ENCODE results near the gene PLEKHG5. TPM values are rescaled to one million over a fixed set of nuclear protein-coding genes. Genes with fewer than 3 reads are reported as not detected.
A peak's percentile ranks its signal among the peaks of the same experiment; 100 is the strongest.

The PLEKHG5 gene
- total RNA-seq (ENCODE audit: unreplicated experiment), result 109 TPM
- long read RNA-seq, full-length matches to known transcripts, result 3 of 16 reads
- long read RNA-seq, partial matches to known transcripts, result 6 of 16 reads
- long read RNA-seq, other reads (novel, unspliced or antisense), result 7 of 16 reads

- peaks cover 29% of the 10 kb centered on the region for H3K4me1 Mint-ChIP-seq (ENCODE audit: unreplicated experiment)
- peak within 1 kb of the TSS; percentile 85 for H3K4me3 Mint-ChIP-seq (ENCODE audit: unreplicated experiment)
- H3K36me3 Mint-ChIP-seq (ENCODE audit: low read depth, unreplicated experiment), result peaks cover 4% of the 10 kb centered on the region
- H3K27me3 Mint-ChIP-seq (ENCODE audit: unreplicated experiment), result peaks cover 21% of the 10 kb centered on the region
- no peak for DNase-seq (ENCODE audit: low spot score)
- H3K27ac Mint-ChIP-seq (ENCODE audit: unreplicated experiment), result peak within 1 kb of the TSS; percentile 11
- no peak for TF ChIP-seq CTCF (IDR thresholded peaks at IDR 0.05; ENCODE audit: unreplicated experiment)
- H3K9me3 Mint-ChIP-seq (ENCODE audit: unreplicated experiment), result no peaks in the 10 kb centered on the region
These were observed at the start of gene PLEKHG5 for GRCh38 chr1:6491480-6491962. Gene PLEKHG5 (minus strand): TSS chr1:6491667. CDS start chr1:6477571, 14,096 bp downstream.

- H3K27ac Mint-ChIP-seq (ENCODE audit: unreplicated experiment), result no peak overlapping the region
- peaks cover 3% of the 10 kb centered on the region for H3K27me3 Mint-ChIP-seq (ENCODE audit: unreplicated experiment)
- no peaks in the 10 kb centered on the region for H3K9me3 Mint-ChIP-seq (ENCODE audit: unreplicated experiment)
- TF ChIP-seq CTCF (IDR thresholded peaks at IDR 0.05; ENCODE audit: unreplicated experiment), result no peak
- peaks cover 6% of the 10 kb centered on the region for H3K4me1 Mint-ChIP-seq (ENCODE audit: unreplicated experiment)
- no peak for DNase-seq (ENCODE audit: low spot score)
- H3K4me3 Mint-ChIP-seq (ENCODE audit: unreplicated experiment), result no peak overlapping the region
- peaks cover 9% of the 10 kb centered on the region for H3K36me3 Mint-ChIP-seq (ENCODE audit: low read depth, unreplicated experiment)
These were observed 47.5 kb upstream of the PLEKHG5 start for GRCh38 chr1:6538956-6539355.

GRCh38 chr1:6536291-6536690, 44.8 kb upstream of the PLEKHG5 start:
- no peaks in the 10 kb centered on the region for H3K9me3 Mint-ChIP-seq (ENCODE audit: unreplicated experiment)
- no peak overlapping the region for H3K4me3 Mint-ChIP-seq (ENCODE audit: unreplicated experiment)
- H3K36me3 Mint-ChIP-seq (ENCODE audit: low read depth, unreplicated experiment), result peaks cover 15% of the 10 kb centered on the region
- no peak for TF ChIP-seq CTCF (IDR thresholded peaks at IDR 0.05; ENCODE audit: unreplicated experiment)
- peaks cover 3% of the 10 kb centered on the region for H3K27me3 Mint-ChIP-seq (ENCODE audit: unreplicated experiment)
- no peak for DNase-seq (ENCODE audit: low spot score)
- H3K4me1 Mint-ChIP-seq (ENCODE audit: unreplicated experiment), result peaks cover 6% of the 10 kb centered on the region
- no peak overlapping the region for H3K27ac Mint-ChIP-seq (ENCODE audit: unreplicated experiment)

- H3K36me3 Mint-ChIP-seq (ENCODE audit: low read depth, unreplicated experiment), result peaks cover 18% of the 10 kb centered on the region
- H3K9me3 Mint-ChIP-seq (ENCODE audit: unreplicated experiment), result no peaks in the 10 kb centered on the region
- no peak for TF ChIP-seq CTCF (IDR thresholded peaks at IDR 0.05; ENCODE audit: unreplicated experiment)
- peaks cover 3% of the 10 kb centered on the region for H3K27me3 Mint-ChIP-seq (ENCODE audit: unreplicated experiment)
- peaks cover 6% of the 10 kb centered on the region for H3K4me1 Mint-ChIP-seq (ENCODE audit: unreplicated experiment)
- H3K27ac Mint-ChIP-seq (ENCODE audit: unreplicated experiment), result peak overlapping the region; percentile 50
- H3K4me3 Mint-ChIP-seq (ENCODE audit: unreplicated experiment), result no peak overlapping the region
- DNase-seq (ENCODE audit: low spot score), result no peak
These were observed 43.7 kb upstream of the PLEKHG5 start for GRCh38 chr1:6535214-6535613.

- peaks cover 3% of the 10 kb centered on the region for H3K27me3 Mint-ChIP-seq (ENCODE audit: unreplicated experiment)
- H3K4me3 Mint-ChIP-seq (ENCODE audit: unreplicated experiment), result no peak overlapping the region
- no peak overlapping the region for H3K27ac Mint-ChIP-seq (ENCODE audit: unreplicated experiment)
- TF ChIP-seq CTCF (IDR thresholded peaks at IDR 0.05; ENCODE audit: unreplicated experiment), result no peak
- no peaks in the 10 kb centered on the region for H3K9me3 Mint-ChIP-seq (ENCODE audit: unreplicated experiment)
- peaks cover 19% of the 10 kb centered on the region for H3K36me3 Mint-ChIP-seq (ENCODE audit: low read depth, unreplicated experiment)
- peaks cover 6% of the 10 kb centered on the region for H3K4me1 Mint-ChIP-seq (ENCODE audit: unreplicated experiment)
- DNase-seq (ENCODE audit: low spot score), result no peak
These were observed 42.9 kb upstream of the PLEKHG5 start for GRCh38 chr1:6534248-6534822.
